ENCODE data around the gene PEX11G. TPM values are rescaled to one million over a fixed set of nuclear protein-coding genes. Genes with fewer than 3 reads are reported as not detected.

Gene PEX11G
- total RNA-seq, 1 donor from 2014 or later, result 2.7 TPM

DNA sequence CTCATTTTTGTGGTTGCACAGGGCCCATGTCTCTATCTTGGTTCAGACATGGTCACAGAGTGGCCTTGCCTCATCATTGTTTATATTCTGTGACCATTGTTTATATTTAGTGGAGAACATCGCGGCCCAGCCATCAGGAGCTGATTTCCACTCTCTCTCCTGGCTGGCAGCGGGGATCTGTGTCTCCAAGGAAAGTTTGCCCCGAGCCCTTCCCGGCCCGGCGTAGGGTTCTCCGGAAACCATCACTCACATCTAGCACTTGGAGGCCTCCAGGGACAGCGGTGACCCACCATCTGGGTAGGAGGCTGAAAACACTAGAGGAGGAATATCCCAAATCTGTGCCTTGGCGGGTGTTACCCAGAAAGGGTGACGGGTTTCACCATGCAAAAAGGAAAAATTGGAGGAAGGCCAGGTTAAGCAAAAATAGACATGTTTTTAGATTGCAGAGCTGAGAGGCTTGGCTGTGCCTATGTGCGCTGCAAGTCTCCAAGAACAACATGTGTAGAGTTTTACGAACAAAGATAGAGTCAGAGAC, 26.3 kb upstream of the PEX11G start:
- no peak for DNase-seq (ENCODE audit: extremely low spot score in 2 of 2)
- Histone ChIP-seq H3K9me3 (no peaks in the 10 kb centered on the region), H3K4me1 (peaks cover 13% of the 10 kb centered on the region), H3K36me3 (peaks cover 0 to 5% of the 10 kb centered on the region in 2 donors), H3K4me3 (peak overlapping the region; percentile 83 to 88), H3K27ac (peak overlapping the region; percentile 95), H3K27me3 (no peaks in the 10 kb centered on the region)
- TF ChIP-seq POLR2A (IDR thresholded peaks at IDR 0.05), result no peak
- TF ChIP-seq POLR2AphosphoS5 (IDR thresholded peaks at IDR 0.05; ENCODE audit: insufficient read depth in 1 of 2, low read depth in 1 of 2), result peak in 1 of 2 donors; percentile 68
- TF ChIP-seq, protein P1, sequence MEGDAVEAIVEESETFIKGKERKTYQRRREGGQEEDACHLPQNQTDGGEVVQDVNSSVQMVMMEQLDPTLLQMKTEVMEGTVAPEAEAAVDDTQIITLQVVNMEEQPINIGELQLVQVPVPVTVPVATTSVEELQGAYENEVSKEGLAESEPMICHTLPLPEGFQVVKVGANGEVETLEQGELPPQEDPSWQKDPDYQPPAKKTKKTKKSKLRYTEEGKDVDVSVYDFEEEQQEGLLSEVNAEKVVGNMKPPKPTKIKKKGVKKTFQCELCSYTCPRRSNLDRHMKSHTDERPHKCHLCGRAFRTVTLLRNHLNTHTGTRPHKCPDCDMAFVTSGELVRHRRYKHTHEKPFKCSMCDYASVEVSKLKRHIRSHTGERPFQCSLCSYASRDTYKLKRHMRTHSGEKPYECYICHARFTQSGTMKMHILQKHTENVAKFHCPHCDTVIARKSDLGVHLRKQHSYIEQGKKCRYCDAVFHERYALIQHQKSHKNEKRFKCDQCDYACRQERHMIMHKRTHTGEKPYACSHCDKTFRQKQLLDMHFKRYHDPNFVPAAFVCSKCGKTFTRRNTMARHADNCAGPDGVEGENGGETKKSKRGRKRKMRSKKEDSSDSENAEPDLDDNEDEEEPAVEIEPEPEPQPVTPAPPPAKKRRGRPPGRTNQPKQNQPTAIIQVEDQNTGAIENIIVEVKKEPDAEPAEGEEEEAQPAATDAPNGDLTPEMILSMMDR (IDR thresholded peaks at IDR 0.05), result no peak
- intact Hi-C loops (cut with DNase I), result no loop called here

DNA sequence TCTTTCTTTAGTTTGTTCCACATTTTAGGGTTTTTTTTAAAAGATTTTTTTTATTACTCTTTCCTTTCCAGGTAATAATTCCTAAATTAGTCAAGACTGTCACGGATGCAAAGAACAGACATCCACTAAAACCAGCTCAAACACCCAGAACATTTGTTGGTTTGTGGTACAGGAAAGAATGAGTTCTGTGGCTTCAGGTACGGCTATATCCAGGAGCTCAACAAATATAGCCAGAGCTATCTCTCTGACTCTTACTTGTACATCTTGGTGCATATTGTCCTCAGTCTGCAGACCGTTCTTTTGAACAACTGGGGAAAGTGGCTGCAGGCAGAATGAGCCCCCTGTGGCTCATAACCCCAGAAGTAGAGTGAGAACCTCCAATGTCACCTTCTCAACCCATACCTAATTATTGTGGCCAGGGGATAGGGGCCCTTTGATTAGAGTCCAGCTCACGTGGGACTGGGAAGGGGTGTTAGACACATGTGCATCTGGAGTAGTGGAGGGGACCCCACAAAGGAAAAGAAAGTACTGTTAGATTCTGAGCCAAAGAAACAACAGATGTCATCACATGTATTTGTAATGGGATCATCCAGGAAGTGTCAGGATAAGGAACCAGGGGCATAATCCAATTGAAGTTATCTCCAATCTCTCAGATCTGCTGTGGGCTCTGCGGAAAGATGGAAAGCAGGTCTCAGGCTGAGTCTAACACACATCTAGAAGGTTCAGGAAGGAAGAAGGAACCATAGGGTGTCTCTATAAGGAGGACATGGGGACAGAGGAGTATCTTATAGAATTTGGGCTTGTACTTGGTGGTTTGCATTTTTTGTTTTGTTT, 25.2 kb upstream of the PEX11G start:
- H3K9me3 ChIP-seq, result no peaks in the 10 kb centered on the region
- no peak for DNase-seq (ENCODE audit: extremely low spot score in 2 of 2)
- TF ChIP-seq, protein P1 (IDR thresholded peaks at IDR 0.05), result no peak
- H3K4me3 ChIP-seq, result no peak overlapping the region
- no peaks in the 10 kb centered on the region for H3K27me3 ChIP-seq
- peaks cover 13% of the 10 kb centered on the region for H3K4me1 ChIP-seq
- no peaks in the 10 kb centered on the region for H3K36me3 ChIP-seq
- intact Hi-C loops (cut with DNase I), result no loop called here
- H3K27ac ChIP-seq, result no peak overlapping the region

DNA sequence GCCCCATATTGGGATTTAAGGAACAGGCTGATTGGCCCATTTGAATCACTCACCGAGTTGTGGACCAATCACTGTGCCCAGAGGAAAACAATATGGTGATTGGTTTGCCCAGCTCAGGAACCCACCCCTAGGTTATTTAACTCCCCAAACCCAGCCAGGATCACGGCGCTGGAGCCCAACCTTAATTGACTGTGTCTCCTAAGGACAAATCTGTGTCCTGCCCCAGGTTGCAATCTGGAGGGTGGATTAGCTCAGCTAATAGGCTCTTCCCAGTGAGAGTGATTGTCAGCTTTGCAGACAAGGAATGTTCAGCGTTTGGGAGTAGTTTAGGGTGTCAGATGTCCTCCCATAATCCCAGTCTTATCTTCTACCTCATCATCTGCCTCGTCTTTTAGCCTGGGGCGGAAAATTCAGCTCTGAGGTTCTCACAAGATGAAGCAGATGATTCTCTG, 23.6 kb upstream of the PEX11G start:
- TF ChIP-seq POLR2AphosphoS5 (IDR thresholded peaks at IDR 0.05; ENCODE audit: insufficient read depth in 1 of 2, low read depth in 1 of 2) (no peak), POLR2A (IDR thresholded peaks at IDR 0.05) (no peak)
- TF ChIP-seq, protein P1 (IDR thresholded peaks at IDR 0.05), result no peak
- DNase-seq (ENCODE audit: extremely low spot score in 2 of 2), result no peak
- intact Hi-C loops (cut with DNase I), result no loop called here

DNA sequence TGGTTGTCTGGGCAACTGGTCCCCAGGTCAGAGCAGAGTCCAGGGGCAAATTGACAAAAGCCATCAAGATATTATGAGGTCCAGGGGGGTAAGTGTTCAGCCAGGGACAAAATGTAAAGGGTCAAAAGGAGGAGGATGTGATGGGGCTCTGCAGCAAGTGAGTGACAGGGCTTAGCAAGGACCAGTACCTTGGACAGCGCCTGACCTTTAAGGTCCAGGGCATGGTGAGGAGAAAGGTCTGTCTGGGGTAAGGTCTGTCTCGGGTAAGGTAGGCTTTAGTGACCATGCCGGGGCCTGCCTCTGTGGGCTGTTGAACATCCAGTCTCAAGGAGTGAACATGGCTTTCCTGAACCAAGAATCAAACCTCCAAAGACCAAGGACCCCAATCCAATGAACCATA, 20.8 kb upstream of the PEX11G start:
- DNase-seq (ENCODE audit: extremely low spot score in 2 of 2), result no peak
- Histone ChIP-seq H3K27me3 (no peaks in the 10 kb centered on the region), H3K4me1 (peaks cover 15% of the 10 kb centered on the region), H3K4me3 (no peak overlapping the region), H3K36me3 (no peaks in the 10 kb centered on the region), H3K27ac (no peak overlapping the region), H3K9me3 (no peaks in the 10 kb centered on the region)
- intact Hi-C loops (cut with DNase I), result no loop called here
- TF ChIP-seq POLR2A (IDR thresholded peaks at IDR 0.05), result no peak
- TF ChIP-seq POLR2AphosphoS5 (IDR thresholded peaks at IDR 0.05; ENCODE audit: insufficient read depth in 1 of 2, low read depth in 1 of 2), result no peak
- TF ChIP-seq, protein P1 (IDR thresholded peaks at IDR 0.05), result no peak

More for the DNA sequence above, 23.6 kb upstream of the PEX11G start:
- Histone ChIP-seq H3K4me3 (no peak overlapping the region), H3K36me3 (no peaks in the 10 kb centered on the region), H3K27me3 (no peaks in the 10 kb centered on the region), H3K9me3 (no peaks in the 10 kb centered on the region), H3K4me1 (peaks cover 12% of the 10 kb centered on the region), H3K27ac (no peak overlapping the region)

DNA sequence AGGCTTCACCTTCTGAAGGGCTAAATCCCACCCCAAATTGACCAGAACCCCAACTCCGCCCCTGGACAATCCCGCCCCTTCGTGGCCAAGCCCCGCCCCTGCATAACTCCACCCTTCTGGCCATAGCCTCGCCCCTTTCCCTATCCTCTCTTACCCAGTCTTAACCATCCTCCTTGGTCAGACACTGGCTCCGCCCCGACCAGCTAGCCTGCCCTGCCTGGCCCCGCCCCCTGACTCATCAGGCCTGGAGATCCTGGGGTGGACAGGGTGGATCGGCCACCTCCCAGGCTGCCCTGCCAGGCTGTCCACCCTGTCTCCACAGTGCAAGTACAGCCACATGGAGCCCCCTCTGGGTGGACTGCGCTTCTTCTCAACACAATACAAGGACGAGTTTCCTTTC, 19.0 kb upstream of the PEX11G start:
- no peaks in the 10 kb centered on the region for H3K9me3 ChIP-seq
- H3K4me1 ChIP-seq, result peaks cover 15% of the 10 kb centered on the region
- no peaks in the 10 kb centered on the region for H3K27me3 ChIP-seq
- no peak overlapping the region for H3K4me3 ChIP-seq
- no peak overlapping the region for H3K27ac ChIP-seq
- TF ChIP-seq POLR2A (IDR thresholded peaks at IDR 0.05), result no peak
- TF ChIP-seq, protein P1 (IDR thresholded peaks at IDR 0.05), result no peak
- no peak for DNase-seq (ENCODE audit: extremely low spot score in 2 of 2)
- intact Hi-C loops (cut with DNase I), result no loop called here
- no peaks in the 10 kb centered on the region for H3K36me3 ChIP-seq

Measured in vagina (tissue), 2 donors.